DMS79 (cell line): Measurements from ENCODE around the gene PRR19.
A peak's percentile ranks its signal among the peaks of the same experiment; 100 is the strongest.

Experiments used
- DNase-seq: peaks from one replicate; lab custom pipeline; 2025; lab: John Stamatoyannopoulos, UW

PRR19 gene

DNA sequence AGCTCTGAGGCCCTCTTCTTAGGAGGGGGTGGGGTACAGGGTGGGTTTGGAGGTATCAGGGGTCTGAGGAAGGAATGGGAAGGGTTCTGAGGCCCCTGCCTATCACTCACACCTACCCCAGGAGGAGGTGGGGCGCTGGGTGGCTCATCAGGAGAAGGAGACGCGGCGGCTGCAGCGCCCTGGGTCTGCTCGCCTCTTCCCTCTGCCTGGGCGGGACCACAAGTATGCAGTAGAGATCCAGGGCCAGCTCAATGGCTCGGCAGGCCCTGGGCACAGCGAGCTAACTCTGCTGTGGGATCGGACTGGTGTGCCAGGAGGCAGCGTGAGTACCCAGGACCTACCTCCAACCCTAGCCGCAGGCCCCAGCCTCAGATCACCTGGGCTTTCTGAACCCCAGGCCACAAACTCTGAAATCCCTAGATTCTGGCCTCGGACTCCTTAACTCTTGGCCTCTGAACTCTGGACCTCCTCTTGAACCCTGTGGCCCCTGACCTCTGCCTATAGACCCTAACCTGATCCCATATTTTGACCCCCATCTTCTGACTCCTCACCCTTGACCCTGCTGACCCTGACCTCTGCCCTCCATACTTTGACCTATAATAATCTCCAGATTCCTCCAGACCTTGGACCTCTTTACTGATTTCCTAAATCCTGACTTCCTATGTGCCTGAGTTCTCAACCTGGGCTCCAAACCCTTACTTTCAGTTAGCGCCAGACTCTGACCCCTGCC is 47.6 kb downstream of the PRR19 start:
- no peak for DNase-seq

- no peak for DNase-seq
These were observed 48.5 kb downstream of the PRR19 start for GRCh38 chr19:42350417-42350816.

GRCh38 chr19:42351079-42351735 is 49.3 kb downstream of the PRR19 start:
- no peak for DNase-seq

DNA sequence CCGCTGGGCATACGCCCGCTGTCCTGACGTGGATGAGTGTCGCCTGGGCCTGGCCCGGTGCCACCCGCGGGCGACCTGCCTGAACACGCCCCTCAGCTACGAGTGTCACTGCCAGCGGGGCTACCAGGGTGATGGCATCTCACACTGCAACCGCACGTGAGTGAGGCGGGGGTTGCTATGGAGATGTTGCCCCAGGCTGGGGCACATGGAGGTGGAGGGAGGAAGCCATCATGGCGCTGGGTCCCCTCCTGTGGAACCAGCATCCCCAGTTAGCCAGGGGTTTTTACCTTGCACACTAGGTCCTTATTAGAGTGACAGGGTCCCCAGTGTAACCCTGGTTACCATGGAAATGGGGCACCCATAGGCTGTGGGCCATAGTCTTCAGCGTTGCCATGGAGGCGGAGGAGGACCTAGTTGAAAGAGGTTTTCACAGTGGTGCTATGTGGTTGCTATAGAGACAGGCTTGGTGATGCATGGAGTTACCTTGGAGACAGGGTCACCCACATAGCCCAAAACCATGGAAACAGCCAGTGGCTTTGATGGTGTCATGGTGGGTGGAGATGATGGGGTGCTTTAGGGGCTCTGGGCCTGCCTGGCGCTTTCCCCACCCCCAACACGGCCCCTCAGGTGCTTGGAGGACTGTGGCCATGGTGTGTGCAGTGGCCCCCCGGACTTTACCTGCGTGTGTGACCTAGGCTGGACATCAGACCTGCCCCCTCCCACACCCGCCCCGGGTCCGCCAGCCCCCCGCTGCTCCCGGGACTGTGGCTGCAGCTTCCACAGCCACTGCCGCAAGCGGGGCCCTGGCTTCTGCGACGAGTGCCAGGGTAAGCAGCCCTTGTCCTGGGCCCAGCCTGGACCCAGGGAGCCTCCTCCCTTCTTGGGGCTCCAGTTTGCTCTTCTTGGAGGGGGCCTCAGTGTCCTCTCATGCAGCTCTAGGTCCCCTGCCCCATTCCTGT is 50.6 kb downstream of the PRR19 start:
- DNase-seq: peak; percentile 99

GRCh38 chr19:42353341-42354015 is 51.5 kb downstream of the PRR19 start:
- no peak for DNase-seq

DNA sequence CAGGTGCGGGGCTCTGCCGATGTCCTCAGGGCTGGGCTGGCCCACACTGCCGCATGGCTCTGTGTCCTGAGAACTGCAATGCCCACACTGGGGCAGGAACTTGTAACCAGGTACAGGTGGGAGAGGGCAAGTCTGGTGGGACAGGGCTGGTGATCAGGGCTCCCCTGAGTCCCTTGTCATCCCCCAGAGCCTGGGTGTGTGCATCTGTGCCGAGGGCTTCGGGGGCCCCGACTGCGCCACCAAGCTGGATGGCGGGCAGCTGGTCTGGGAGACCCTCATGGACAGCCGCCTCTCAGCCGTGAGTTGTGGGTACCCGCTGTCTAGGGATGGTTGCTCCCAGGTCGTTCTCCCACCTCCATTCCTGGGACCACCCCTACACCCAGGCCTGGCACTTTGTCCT is 54.0 kb downstream of the PRR19 start:
- DNase-seq: no peak

- no peak for DNase-seq
These were observed 54.8 kb downstream of the PRR19 start for GRCh38 chr19:42356686-42357085.

- DNase-seq: no peak
These were observed 55.4 kb downstream of the PRR19 start for GRCh38 chr19:42357290-42357689.
